ENCODE measurements around the gene FAM204A.

Gene FAM204A

GRCh38 chr10:118256209-118256608, 85.9 kb downstream of the FAM204A start:
- Histone ChIP-seq H3K9me2 (replicated peaks; ENCODE audit: control insufficient read depth, low read length) (no peaks in the 10 kb centered on the region), H3K79me2 (ENCODE audit: control insufficient read depth, low read length) (no peaks in the 10 kb centered on the region), H3F3A (ENCODE audit: control insufficient read depth, insufficient read depth) (no peaks in the 10 kb centered on the region), H3K36me3 (ENCODE audit: control insufficient read depth, low read length) (no peaks in the 10 kb centered on the region), H3K4me1 (ENCODE audit: control insufficient read depth, low read length) (no peaks in the 10 kb centered on the region), H3K4me3 (ENCODE audit: low read length) (no peak overlapping the region), H3K4me2 (ENCODE audit: low read length) (no peak overlapping the region), H3K9me3 (ENCODE audit: control insufficient read depth, insufficient read depth, low read length) (no peaks in the 10 kb centered on the region), H3K27me3 (ENCODE audit: control insufficient read depth, low read length) (peaks cover 11% of the 10 kb centered on the region; the same call in 1 of the 2 replicates), H3K27ac (ENCODE audit: low read depth, low read length) (no peak overlapping the region), H4K20me1 (ENCODE audit: control insufficient read depth, insufficient read depth, low read depth, low read length) (no peaks in the 10 kb centered on the region)
- TF ChIP-seq CTCF (IDR thresholded peaks at IDR 0.05; ENCODE audit: low read depth, low read length, poor library complexity, severe bottlenecking) (no peak), EZH2phosphoT487 (IDR thresholded peaks at IDR 0.05; ENCODE audit: borderline replicate concordance, low read length) (no peak)

- Histone ChIP-seq H3K36me3 (ENCODE audit: control insufficient read depth, low read length) (no peaks in the 10 kb centered on the region), H3K4me2 (ENCODE audit: low read length) (no peak overlapping the region), H4K20me1 (ENCODE audit: control insufficient read depth, insufficient read depth, low read depth, low read length) (no peaks in the 10 kb centered on the region), H3K27ac (ENCODE audit: low read depth, low read length) (no peak overlapping the region), H3K27me3 (ENCODE audit: control insufficient read depth, low read length) (peaks cover 13% of the 10 kb centered on the region; the same call in 1 of the 2 replicates), H3K4me3 (ENCODE audit: low read length) (no peak overlapping the region), H3F3A (ENCODE audit: control insufficient read depth, insufficient read depth) (no peaks in the 10 kb centered on the region), H3K4me1 (ENCODE audit: control insufficient read depth, low read length) (no peaks in the 10 kb centered on the region), H3K9me2 (replicated peaks; ENCODE audit: control insufficient read depth, low read length) (no peaks in the 10 kb centered on the region), H3K9me3 (ENCODE audit: control insufficient read depth, insufficient read depth, low read length) (no peaks in the 10 kb centered on the region), H3K79me2 (ENCODE audit: control insufficient read depth, low read length) (no peaks in the 10 kb centered on the region)
- no peak for TF ChIP-seq EZH2phosphoT487 (IDR thresholded peaks at IDR 0.05; ENCODE audit: borderline replicate concordance, low read length)
- TF ChIP-seq CTCF (IDR thresholded peaks at IDR 0.05; ENCODE audit: low read depth, low read length, poor library complexity, severe bottlenecking), result no peak
These were observed 86.8 kb downstream of the FAM204A start for GRCh38 chr10:118255355-118255754.

- Histone ChIP-seq H3K9me2 (replicated peaks; ENCODE audit: control insufficient read depth, low read length) (no peaks in the 10 kb centered on the region), H3F3A (ENCODE audit: control insufficient read depth, insufficient read depth) (no peaks in the 10 kb centered on the region), H3K4me1 (ENCODE audit: control insufficient read depth, low read length) (no peaks in the 10 kb centered on the region), H3K36me3 (ENCODE audit: control insufficient read depth, low read length) (no peaks in the 10 kb centered on the region), H3K79me2 (ENCODE audit: control insufficient read depth, low read length) (no peaks in the 10 kb centered on the region), H3K27me3 (ENCODE audit: control insufficient read depth, low read length) (peaks cover 13% of the 10 kb centered on the region), H3K27ac (ENCODE audit: low read depth, low read length) (no peak overlapping the region), H3K4me2 (ENCODE audit: low read length) (no peak overlapping the region), H3K9me3 (ENCODE audit: control insufficient read depth, insufficient read depth, low read length) (no peaks in the 10 kb centered on the region), H3K4me3 (ENCODE audit: low read length) (no peak overlapping the region), H4K20me1 (ENCODE audit: control insufficient read depth, insufficient read depth, low read depth, low read length) (no peaks in the 10 kb centered on the region)
- TF ChIP-seq EZH2phosphoT487 (IDR thresholded peaks at IDR 0.05; ENCODE audit: borderline replicate concordance, low read length) (no peak), CTCF (IDR thresholded peaks at IDR 0.05; ENCODE audit: low read depth, low read length, poor library complexity, severe bottlenecking) (no peak)
These were observed 87.5 kb downstream of the FAM204A start for GRCh38 chr10:118254654-118255053.
